Gastroesophageal sphincter (tissue), 4 donors: ENCODE measurements around the gene GALK2. TPM values are rescaled to one million over a fixed set of nuclear protein-coding genes. Genes with fewer than 3 reads are reported as not detected.

ENCODE experiments used
- ATAC-seq: fragments of 150-250 bp; one replicate; pipeline ENCODE4 v1.9.1; 2016; ENCODE audit warnings: mild to moderate bottlenecking, moderate library complexity
- H3K27ac ChIP-seq, 4 donors: fragments of 200-600 bp; sonication (generic) in 3 of 4; 1 replicate in 3 of 4; 2 replicates in 1 of 4; pipeline ENCODE4 v1.5.1; 2016 to 2019
- H3K27me3 ChIP-seq: fragments of 200-600 bp; sonication (generic); one replicate; pipeline ENCODE4 v1.5.1; 2019
- H3K36me3 ChIP-seq, 2 donors: fragments of 200-600 bp; sonication (generic); one replicate each; pipeline ENCODE4 v1.5.1; 2019; ENCODE audit warnings: control low read depth in 1 of 2
- H3K4me1 ChIP-seq, 3 donors: fragments of 200-600 bp; sonication (generic); 1 replicate in 2 of 3; 2 replicates in 1 of 3; pipeline ENCODE4 v1.5.1; 2016 to 2019; ENCODE audit warnings: control low read depth in 2 of 3
- H3K4me3 ChIP-seq, 2 donors: fragments of 200-600 bp; sonication (generic); one replicate each; pipeline ENCODE4 v1.5.1; 2019; ENCODE audit warnings: mild to moderate bottlenecking in 1 of 2, moderate library complexity in 1 of 2
- H3K9me3 ChIP-seq, 3 donors: fragments of 200-600 bp; sonication (generic); one replicate each; pipeline ENCODE4 v1.5.1; 2017 to 2019; ENCODE audit warnings: control low read depth in 2 of 3
- CTCF ChIP-seq, 4 experiments: fragments of 200-600 bp in 2 of 4; fragments of 450-650 bp in 2 of 4; sonication (generic) in 1 of 4; IDR thresholded peaks; one replicate each; pipeline ENCODE4 v1.5.1; 2017 to 2019; ENCODE audit warnings: antibody characterized with exemption in 4 of 4, mild to moderate bottlenecking in 2 of 4, moderate library complexity in 2 of 4
- EP300 ChIP-seq: sonication (generic); formaldehyde crosslinking; IDR thresholded peaks from one replicate; pipeline ENCODE4 v1.6.1; 2017; ENCODE audit warnings: antibody characterized with exemption, mild to moderate bottlenecking
- POLR2A ChIP-seq, 2 donors: fragments of 450-650 bp; IDR thresholded peaks; one replicate each; pipeline ENCODE4 v1.6.1; 2017; ENCODE audit warnings: antibody characterized with exemption in 2 of 2, mild to moderate bottlenecking in 2 of 2, moderate library complexity in 1 of 2
- POLR2AphosphoS5 ChIP-seq: sonication (generic); formaldehyde crosslinking; IDR thresholded peaks from one replicate; pipeline ENCODE4 v1.6.1; 2017; ENCODE audit warnings: antibody characterized with exemption
- WGBS, 2 donors: methylation state at CpG; one replicate each; pipeline ENCODE4 v1.1.5; 2018; ENCODE audit warnings: low coverage in 1 of 2; 5-methylcytosine and 5-hydroxymethylcytosine counted together
- total RNA-seq, 4 donors: library from RNA; depleted of rRNA; stranded (reverse); fragments of >200 nt; gene quantifications; one replicate each; pipeline ENCODE4 v1.1.0, GENCODE V29; 2016

Gene GALK2
- total RNA-seq, 4 donors from 2014 or later, result 30.0 to 54.8 (median 43.8) TPM

GRCh38 chr15:49238342-49238741 is 68.3 kb downstream of the GALK2 start:
- TF ChIP-seq POLR2AphosphoS5 (peak; percentile 82), EP300 (no peak), POLR2A (IDR thresholded peaks at IDR 0.05) (no peak), CTCF (IDR thresholded peaks at IDR 0.05) (no peak)
- 6 to 24% methylated on average over 2 of the region's 2 CpGs for WGBS, 2 donors
- Histone ChIP-seq H3K27me3 (no peaks in the 10 kb centered on the region), H3K27ac (peak overlapping the region; percentile 76 to 88 (median 80)), H3K4me3 (no peak overlapping the region), H3K36me3 (no peaks in the 10 kb centered on the region), H3K4me1 (peaks cover 15 to 75% (median 28%) of the 10 kb centered on the region in 3 donors), H3K9me3 (no peaks in the 10 kb centered on the region)
- ATAC-seq, result peak; percentile 78

GRCh38 chr15:49239105-49239504 is 69.1 kb downstream of the GALK2 start:
- Histone ChIP-seq H3K27ac (peak overlapping the region; percentile 76 to 88 (median 80)), H3K4me1 (peaks cover 15 to 76% (median 28%) of the 10 kb centered on the region in 3 donors), H3K27me3 (no peaks in the 10 kb centered on the region), H3K4me3 (no peak overlapping the region), H3K36me3 (no peaks in the 10 kb centered on the region), H3K9me3 (no peaks in the 10 kb centered on the region)
- no CpG with 5 or more reads among the region's 1 CpG for WGBS, 2 donors
- TF ChIP-seq POLR2A (IDR thresholded peaks at IDR 0.05), result no peak
- TF ChIP-seq EP300, result no peak
- no peak for TF ChIP-seq POLR2AphosphoS5
- TF ChIP-seq CTCF (IDR thresholded peaks at IDR 0.05), result no peak
- ATAC-seq, result no peak

- TF ChIP-seq POLR2A (IDR thresholded peaks at IDR 0.05), result no peak
- Histone ChIP-seq H3K27me3 (no peaks in the 10 kb centered on the region), H3K4me3 (no peak overlapping the region), H3K36me3 (no peaks in the 10 kb centered on the region), H3K4me1 (peaks cover 21 to 70% (median 40%) of the 10 kb centered on the region in 3 donors), H3K27ac (no peak overlapping the region), H3K9me3 (no peaks in the 10 kb centered on the region)
- no peak for ATAC-seq
- WGBS, 2 donors, result 9 to 48% methylated on average over 2 of the region's 2 CpGs
These were observed 72.8 kb downstream of the GALK2 start for GRCh38 chr15:49242820-49243219.

GRCh38 chr15:49247556-49248110 is 77.6 kb downstream of the GALK2 start:
- peak; percentile 76 for ATAC-seq
- Histone ChIP-seq H3K9me3 (no peaks in the 10 kb centered on the region), H3K27me3 (no peaks in the 10 kb centered on the region), H3K4me3 (no peak overlapping the region), H3K4me1 (peaks cover 20 to 44% (median 20%) of the 10 kb centered on the region in 3 donors), H3K36me3 (no peaks in the 10 kb centered on the region), H3K27ac (peak overlapping the region; percentile 72 to 82 (median 78))
- TF ChIP-seq POLR2AphosphoS5, result peak; percentile 16
- TF ChIP-seq EP300, result no peak
- TF ChIP-seq CTCF (IDR thresholded peaks at IDR 0.05), result no peak
- no peak for TF ChIP-seq POLR2A (IDR thresholded peaks at IDR 0.05)

GRCh38 chr15:49248291-49248690 is 78.2 kb downstream of the GALK2 start:
- H3K9me3 ChIP-seq, result no peaks in the 10 kb centered on the region
- peak overlapping the region; percentile 72 to 82 (median 78) for H3K27ac ChIP-seq
- ATAC-seq, result no peak
- H3K36me3 ChIP-seq, result no peaks in the 10 kb centered on the region
- H3K4me3 ChIP-seq, result no peak overlapping the region
- peaks cover 14 to 38% (median 20%) of the 10 kb centered on the region in 3 donors for H3K4me1 ChIP-seq
- TF ChIP-seq CTCF (IDR thresholded peaks at IDR 0.05), result no peak
- no peak for TF ChIP-seq POLR2AphosphoS5
- no peak for TF ChIP-seq EP300
- TF ChIP-seq POLR2A (IDR thresholded peaks at IDR 0.05), result no peak
- WGBS, 2 donors, result 31 to 50% methylated on average over 1 of the region's 1 CpG
- H3K27me3 ChIP-seq, result no peaks in the 10 kb centered on the region
